ENCODE results near the gene C3orf18.
A peak's percentile ranks its signal among the peaks of the same experiment; 100 is the strongest.

C3orf18 gene

DNA sequence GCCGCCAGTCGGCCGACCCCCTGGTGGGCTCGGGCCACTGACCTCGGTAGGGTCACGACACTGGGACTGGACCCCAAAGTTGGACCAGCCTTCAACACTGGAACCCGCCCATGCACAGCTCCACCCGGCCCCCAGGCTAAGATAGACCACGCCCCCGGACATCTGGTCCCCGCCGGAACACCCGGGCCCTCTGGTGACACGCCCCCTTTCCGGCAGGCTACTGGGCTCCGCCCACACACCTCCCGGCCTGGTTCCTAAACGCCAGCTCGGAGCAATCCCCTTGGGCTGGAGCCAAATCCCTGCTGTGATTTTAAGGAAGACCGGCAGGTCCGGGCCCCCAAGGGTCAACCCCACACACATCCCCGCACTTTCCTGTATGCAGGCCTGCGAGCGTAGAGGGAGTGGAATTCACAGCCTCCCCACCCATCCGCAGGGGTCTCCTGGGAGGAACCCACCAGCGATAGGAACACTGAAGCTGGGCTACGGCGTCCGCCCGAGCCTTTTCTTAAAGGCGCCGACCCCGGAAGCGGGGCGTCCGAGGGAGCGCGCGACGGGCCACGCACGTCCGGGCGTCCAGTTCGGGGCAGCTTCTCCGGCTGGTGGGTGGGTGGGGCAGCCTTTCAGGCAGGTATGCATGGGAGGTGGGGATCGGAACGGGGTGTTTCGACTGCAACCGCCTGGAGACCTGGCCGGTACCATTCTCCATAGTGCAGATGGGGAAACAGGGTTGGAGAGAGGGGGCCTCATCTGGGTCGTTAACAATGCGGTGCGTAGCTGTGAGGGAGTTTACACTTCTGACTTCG, 1.6 kb upstream of the C3orf18 start, which contains the start of gene HEMK1 (continued):
- TF ChIP-seq, protein P1, sequence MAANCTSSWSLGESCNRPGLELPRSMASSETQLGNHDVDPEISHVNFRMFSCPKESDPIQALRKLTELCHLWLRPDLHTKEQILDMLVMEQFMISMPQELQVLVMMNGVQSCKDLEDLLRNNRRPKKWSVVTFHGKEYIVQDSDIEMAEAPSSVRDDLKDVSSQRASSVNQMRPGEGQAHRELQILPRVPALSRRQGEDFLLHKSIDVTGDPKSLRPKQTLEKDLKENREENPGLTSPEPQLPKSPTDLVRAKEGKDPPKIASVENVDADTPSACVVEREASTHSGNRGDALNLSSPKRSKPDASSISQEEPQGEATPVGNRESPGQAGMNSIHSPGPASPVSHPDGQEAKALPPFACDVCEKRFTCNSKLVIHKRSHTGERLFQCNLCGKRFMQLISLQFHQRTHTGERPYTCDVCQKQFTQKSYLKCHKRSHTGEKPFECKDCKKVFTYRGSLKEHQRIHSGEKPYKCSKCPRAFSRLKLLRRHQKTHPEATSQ (tag by site-specific recombination; IDR thresholded peaks at IDR 0.05): peak; percentile 61; the same call in 1 of the 2 replicates
- TF ChIP-seq ZNF335 (tag by site-specific recombination; conservative IDR thresholded peaks at IDR 0.05) (peak; percentile 87), ZNF571 (tag by site-specific recombination; IDR thresholded peaks at IDR 0.05) (no peak), ZBTB7A (tag by site-specific recombination; IDR thresholded peaks at IDR 0.05; ENCODE audit: low read depth) (peak; percentile 90), ZNF514 (tag by site-specific recombination; IDR thresholded peaks at IDR 0.05) (no peak), ZNF626 (tag by site-specific recombination; IDR thresholded peaks at IDR 0.05) (no peak; the same call in 1 of the 2 replicates), ZNF266 (tag by site-specific recombination; IDR thresholded peaks at IDR 0.05; ENCODE audit: low read depth) (no peak), ZNF37A (tag by site-specific recombination; IDR thresholded peaks at IDR 0.05) (no peak), SCRT1 (tag by site-specific recombination; IDR thresholded peaks at IDR 0.05; ENCODE audit: borderline replicate concordance) (no peak), ZIC2 (tag by site-specific recombination; IDR thresholded peaks at IDR 0.05) (peak; percentile 62), GLI2 (tag by site-specific recombination; IDR thresholded peaks at IDR 0.05; ENCODE audit: borderline replicate concordance, low read depth) (no peak), MEIS1 (CRISPR knock-in tag; IDR thresholded peaks at IDR 0.05; ENCODE audit: borderline replicate concordance) (no peak)
- TF ChIP-seq, protein P2, sequence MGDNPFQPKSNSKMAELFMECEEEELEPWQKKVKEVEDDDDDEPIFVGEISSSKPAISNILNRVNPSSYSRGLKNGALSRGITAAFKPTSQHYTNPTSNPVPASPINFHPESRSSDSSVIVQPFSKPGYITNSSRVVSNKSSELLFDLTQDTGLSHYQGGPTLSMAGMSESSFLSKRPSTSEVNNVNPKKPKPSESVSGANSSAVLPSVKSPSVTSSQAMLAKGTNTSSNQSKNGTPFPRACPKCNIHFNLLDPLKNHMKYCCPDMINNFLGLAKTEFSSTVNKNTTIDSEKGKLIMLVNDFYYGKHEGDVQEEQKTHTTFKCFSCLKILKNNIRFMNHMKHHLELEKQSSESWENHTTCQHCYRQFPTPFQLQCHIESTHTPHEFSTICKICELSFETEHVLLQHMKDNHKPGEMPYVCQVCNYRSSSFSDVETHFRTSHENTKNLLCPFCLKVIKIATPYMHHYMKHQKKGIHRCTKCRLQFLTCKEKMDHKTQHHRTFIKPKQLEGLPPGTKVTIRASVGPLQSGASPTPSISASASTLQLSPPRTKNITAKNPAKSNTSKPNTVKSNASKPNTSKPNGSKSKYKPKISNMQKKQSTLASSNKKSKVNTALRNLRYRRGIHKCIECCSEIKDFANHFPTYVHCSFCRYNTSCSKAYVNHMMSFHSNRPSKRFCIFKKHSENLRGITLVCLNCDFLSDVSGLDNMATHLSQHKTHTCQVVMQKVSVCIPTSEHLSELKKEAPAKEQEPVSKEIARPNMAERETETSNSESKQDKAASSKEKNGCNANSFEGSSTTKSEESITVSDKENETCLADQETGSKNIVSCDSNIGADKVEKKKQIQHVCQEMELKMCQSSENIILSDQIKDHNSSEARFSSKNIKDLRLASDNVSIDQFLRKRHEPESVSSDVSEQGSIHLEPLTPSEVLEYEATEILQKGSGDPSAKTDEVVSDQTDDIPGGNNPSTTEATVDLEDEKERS (tag by site-specific recombination; IDR thresholded peaks at IDR 0.05): no peak
- TF ChIP-seq, protein P3, sequence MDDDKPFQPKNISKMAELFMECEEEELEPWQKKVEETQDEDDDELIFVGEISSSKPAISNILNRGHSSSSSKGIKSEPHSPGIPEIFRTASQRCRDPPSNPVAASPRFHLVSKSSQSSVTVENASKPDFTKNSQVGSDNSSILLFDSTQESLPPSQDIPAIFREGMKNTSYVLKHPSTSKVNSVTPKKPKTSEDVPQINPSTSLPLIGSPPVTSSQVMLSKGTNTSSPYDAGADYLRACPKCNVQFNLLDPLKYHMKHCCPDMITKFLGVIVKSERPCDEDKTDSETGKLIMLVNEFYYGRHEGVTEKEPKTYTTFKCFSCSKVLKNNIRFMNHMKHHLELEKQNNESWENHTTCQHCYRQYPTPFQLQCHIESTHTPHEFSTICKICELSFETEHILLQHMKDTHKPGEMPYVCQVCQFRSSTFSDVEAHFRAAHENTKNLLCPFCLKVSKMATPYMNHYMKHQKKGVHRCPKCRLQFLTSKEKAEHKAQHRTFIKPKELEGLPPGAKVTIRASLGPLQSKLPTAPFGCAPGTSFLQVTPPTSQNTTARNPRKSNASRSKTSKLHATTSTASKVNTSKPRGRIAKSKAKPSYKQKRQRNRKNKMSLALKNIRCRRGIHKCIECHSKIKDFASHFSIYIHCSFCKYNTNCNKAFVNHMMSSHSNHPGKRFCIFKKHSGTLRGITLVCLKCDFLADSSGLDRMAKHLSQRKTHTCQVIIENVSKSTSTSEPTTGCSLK (tag by site-specific recombination; IDR thresholded peaks at IDR 0.05): no peak
- TF ChIP-seq, protein P4, sequence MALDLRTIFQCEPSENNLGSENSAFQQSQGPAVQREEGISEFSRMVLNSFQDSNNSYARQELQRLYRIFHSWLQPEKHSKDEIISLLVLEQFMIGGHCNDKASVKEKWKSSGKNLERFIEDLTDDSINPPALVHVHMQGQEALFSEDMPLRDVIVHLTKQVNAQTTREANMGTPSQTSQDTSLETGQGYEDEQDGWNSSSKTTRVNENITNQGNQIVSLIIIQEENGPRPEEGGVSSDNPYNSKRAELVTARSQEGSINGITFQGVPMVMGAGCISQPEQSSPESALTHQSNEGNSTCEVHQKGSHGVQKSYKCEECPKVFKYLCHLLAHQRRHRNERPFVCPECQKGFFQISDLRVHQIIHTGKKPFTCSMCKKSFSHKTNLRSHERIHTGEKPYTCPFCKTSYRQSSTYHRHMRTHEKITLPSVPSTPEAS (tag by site-specific recombination; IDR thresholded peaks at IDR 0.05): 0 out of 2 replicates have a peak, but pooled peaks have one; percentile 26
- TF ChIP-seq, protein P5, sequence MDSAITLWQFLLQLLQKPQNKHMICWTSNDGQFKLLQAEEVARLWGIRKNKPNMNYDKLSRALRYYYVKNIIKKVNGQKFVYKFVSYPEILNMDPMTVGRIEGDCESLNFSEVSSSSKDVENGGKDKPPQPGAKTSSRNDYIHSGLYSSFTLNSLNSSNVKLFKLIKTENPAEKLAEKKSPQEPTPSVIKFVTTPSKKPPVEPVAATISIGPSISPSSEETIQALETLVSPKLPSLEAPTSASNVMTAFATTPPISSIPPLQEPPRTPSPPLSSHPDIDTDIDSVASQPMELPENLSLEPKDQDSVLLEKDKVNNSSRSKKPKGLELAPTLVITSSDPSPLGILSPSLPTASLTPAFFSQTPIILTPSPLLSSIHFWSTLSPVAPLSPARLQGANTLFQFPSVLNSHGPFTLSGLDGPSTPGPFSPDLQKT (IDR thresholded peaks at IDR 0.05; ENCODE audit: borderline replicate concordance, low read depth, low read length): 0 out of 2 replicates have a peak, but pooled peaks have one; percentile 46
- TF ChIP-seq, protein P6, sequence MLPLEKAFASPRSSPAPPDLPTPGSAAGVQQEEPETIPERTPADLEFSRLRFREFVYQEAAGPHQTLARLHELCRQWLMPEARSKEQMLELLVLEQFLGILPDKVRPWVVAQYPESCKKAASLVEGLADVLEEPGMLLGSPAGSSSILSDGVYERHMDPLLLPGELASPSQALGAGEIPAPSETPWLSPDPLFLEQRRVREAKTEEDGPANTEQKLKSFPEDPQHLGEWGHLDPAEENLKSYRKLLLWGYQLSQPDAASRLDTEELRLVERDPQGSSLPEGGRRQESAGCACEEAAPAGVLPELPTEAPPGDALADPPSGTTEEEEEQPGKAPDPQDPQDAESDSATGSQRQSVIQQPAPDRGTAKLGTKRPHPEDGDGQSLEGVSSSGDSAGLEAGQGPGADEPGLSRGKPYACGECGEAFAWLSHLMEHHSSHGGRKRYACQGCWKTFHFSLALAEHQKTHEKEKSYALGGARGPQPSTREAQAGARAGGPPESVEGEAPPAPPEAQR (tag by site-specific recombination; IDR thresholded peaks at IDR 0.05): peak; percentile 79
- TF ChIP-seq, protein P7, sequence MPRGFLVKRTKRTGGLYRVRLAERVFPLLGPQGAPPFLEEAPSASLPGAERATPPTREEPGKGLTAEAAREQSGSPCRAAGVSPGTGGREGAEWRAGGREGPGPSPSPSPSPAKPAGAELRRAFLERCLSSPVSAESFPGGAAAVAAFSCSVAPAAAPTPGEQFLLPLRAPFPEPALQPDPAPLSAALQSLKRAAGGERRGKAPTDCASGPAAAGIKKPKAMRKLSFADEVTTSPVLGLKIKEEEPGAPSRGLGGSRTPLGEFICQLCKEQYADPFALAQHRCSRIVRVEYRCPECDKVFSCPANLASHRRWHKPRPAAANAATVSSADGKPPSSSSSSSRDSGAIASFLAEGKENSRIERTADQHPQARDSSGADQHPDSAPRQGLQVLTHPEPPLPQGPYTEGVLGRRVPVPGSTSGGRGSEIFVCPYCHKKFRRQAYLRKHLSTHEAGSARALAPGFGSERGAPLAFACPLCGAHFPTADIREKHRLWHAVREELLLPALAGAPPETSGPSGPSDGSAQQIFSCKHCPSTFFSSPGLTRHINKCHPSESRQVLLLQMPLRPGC (tag by site-specific recombination; IDR thresholded peaks at IDR 0.05): peak; percentile 81; the same call in 1 of the 2 replicates
- TF ChIP-seq, protein P8, sequence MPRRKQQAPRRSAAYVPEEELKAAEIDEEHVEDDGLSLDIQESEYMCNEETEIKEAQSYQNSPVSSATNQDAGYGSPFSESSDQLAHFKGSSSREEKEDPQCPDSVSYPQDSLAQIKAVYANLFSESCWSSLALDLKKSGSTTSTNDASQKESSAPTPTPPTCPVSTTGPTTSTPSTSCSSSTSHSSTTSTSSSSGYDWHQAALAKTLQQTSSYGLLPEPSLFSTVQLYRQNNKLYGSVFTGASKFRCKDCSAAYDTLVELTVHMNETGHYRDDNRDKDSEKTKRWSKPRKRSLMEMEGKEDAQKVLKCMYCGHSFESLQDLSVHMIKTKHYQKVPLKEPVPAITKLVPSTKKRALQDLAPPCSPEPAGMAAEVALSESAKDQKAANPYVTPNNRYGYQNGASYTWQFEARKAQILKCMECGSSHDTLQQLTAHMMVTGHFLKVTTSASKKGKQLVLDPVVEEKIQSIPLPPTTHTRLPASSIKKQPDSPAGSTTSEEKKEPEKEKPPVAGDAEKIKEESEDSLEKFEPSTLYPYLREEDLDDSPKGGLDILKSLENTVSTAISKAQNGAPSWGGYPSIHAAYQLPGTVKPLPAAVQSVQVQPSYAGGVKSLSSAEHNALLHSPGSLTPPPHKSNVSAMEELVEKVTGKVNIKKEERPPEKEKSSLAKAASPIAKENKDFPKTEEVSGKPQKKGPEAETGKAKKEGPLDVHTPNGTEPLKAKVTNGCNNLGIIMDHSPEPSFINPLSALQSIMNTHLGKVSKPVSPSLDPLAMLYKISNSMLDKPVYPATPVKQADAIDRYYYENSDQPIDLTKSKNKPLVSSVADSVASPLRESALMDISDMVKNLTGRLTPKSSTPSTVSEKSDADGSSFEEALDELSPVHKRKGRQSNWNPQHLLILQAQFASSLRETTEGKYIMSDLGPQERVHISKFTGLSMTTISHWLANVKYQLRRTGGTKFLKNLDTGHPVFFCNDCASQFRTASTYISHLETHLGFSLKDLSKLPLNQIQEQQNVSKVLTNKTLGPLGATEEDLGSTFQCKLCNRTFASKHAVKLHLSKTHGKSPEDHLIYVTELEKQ (tag by site-specific recombination; IDR thresholded peaks at IDR 0.05; ENCODE audit: borderline replicate concordance): no peak

All from HEK293 (cell line).